Activated CD4-positive, alpha-beta T cell treated with anti-CD3 and anti-CD28 coated beads, Interleukin-2, amount 10 ng/mL, durations not matched to agents 7 days and 5 days (primary cell): ENCODE data around the gene CLIP4. TPM values are rescaled to one million over a fixed set of nuclear protein-coding genes. Genes with fewer than 3 reads are reported as not detected.

Source experiments
- CTCF ChIA-PET: fragments of 350-600 bp; sonication (Branson Sonifier 250); formaldehyde crosslinking; loops from one replicate; lab custom pipeline; 2021; ENCODE audit warnings: antibody characterized with exemption; lab: Charles Lee
- POLR2A ChIA-PET: fragments of 350-600 bp; sonication (Branson Sonifier 250); formaldehyde crosslinking; loops from one replicate; lab custom pipeline; 2021; ENCODE audit warnings: antibody characterized with exemption; lab: Charles Lee
- DNase-seq: peaks from one replicate; pipeline ENCODE4 v3.0.0-alpha.2; 2020
- H3K27ac Mint-ChIP-seq: one replicate; pipeline ENCODE4 v1.8.0; 2021; ENCODE audit warnings: mild to moderate bottlenecking, moderate library complexity, mixed read lengths
- H3K27me3 Mint-ChIP-seq: one replicate; pipeline ENCODE4 v1.8.0; 2021; ENCODE audit warnings: mixed read lengths
- H3K36me3 Mint-ChIP-seq: one replicate; pipeline ENCODE4 v1.8.0; 2021; ENCODE audit warnings: low read depth, mixed read lengths
- H3K4me1 Mint-ChIP-seq: one replicate; pipeline ENCODE4 v1.8.0; 2021; ENCODE audit warnings: mixed read lengths
- H3K4me3 Mint-ChIP-seq: one replicate; pipeline ENCODE4 v1.8.0; 2021; ENCODE audit warnings: mild to moderate bottlenecking, moderate library complexity, mixed read lengths
- H3K9me3 Mint-ChIP-seq: one replicate; pipeline ENCODE4 v1.8.0; 2021; ENCODE audit warnings: mixed read lengths
- total RNA-seq, 2 experiments: library from RNA; stranded (reverse); gene quantifications; one replicate each; pipeline ENCODE4 v1.2.3, GENCODE V29; 2021

The CLIP4 gene
- total RNA-seq, 2 experiments from 2014 or later = 23.4 to 23.8 TPM

GRCh38 chr2:29108225-29108624 lies 7.0 kb upstream of the CLIP4 start:
- Mint-ChIP-seq H3K36me3 (no peaks in the 10 kb centered on the region), H3K27ac (no peak overlapping the region), H3K4me3 (no peak overlapping the region), H3K9me3 (no peaks in the 10 kb centered on the region), H3K4me1 (peaks cover 13% of the 10 kb centered on the region), H3K27me3 (peaks cover 6% of the 10 kb centered on the region)
- POLR2A ChIA-PET = no interaction called here
- CTCF ChIA-PET = interaction anchor here (0.6 kb wide), 1 partner anchor 51 kb away, joined by 3 read pairs; no protein-coding TSS in a partner anchor
- DNase-seq = no peak

DNA sequence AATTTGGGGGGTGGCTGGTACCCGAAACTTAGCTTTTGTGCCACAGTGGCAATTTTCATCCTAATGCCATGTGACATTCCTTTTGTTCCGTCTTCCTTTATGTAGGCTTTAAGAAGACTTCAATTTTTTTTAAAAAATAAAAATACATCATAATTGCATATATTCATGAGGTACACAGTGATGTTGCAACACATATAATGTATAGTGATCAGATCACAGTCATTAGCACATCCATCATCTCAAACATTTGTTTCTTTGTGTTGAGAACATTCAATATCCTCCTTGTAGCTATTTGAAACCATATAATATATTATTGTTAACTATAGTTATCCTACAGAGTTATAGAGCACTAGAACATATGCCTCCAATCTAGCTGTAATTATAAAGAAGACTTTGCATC lies 6.0 kb upstream of the CLIP4 start:
- ChIA-PET POLR2A (no interaction called here), CTCF (no interaction called here)
- Mint-ChIP-seq H3K4me3 (no peak overlapping the region), H3K27ac (no peak overlapping the region), H3K4me1 (peaks cover 16% of the 10 kb centered on the region), H3K36me3 (no peaks in the 10 kb centered on the region), H3K27me3 (peaks cover 7% of the 10 kb centered on the region), H3K9me3 (no peaks in the 10 kb centered on the region)
- no peak for DNase-seq

DNA sequence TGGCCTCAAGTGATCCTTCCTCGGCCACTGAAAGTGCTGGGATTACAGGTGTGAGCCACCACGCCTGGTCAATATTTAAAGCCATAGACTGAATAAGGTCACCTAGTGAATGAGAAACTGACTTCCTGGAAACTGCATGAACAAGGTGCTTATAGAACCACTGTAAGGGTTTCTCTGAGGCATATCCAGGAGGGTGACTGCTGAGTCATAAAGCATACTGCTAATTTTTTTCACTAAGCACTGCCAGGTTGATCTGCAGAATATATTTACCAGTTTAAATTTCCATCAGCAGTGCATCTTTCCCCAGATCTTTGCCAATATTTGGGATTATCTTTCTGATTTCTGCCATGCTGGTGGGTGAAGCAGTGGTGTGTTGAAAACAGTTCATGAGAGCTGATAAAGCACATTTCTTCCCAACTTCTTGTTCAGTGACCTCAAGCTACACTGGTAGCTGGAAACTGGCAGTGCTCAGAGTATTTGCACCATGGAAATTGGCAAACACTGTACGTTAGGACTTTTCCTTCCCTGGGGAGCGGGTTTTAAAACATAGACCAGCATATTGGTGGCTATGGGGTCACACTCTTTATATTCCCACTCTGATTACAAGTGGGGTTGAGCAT lies 4.2 kb upstream of the CLIP4 start:
- POLR2A ChIA-PET = no interaction called here
- Mint-ChIP-seq H3K27me3 (peaks cover 10% of the 10 kb centered on the region), H3K4me3 (no peak overlapping the region), H3K4me1 (peaks cover 23% of the 10 kb centered on the region), H3K36me3 (peaks cover 2% of the 10 kb centered on the region), H3K9me3 (no peaks in the 10 kb centered on the region), H3K27ac (no peak overlapping the region)
- CTCF ChIA-PET = no interaction called here
- DNase-seq = no peak

GRCh38 chr2:29112379-29112778 lies 2.8 kb upstream of the CLIP4 start:
- H3K9me3 Mint-ChIP-seq = no peaks in the 10 kb centered on the region
- no peak for DNase-seq
- no peak overlapping the region for H3K4me3 Mint-ChIP-seq
- peaks cover 35% of the 10 kb centered on the region for H3K4me1 Mint-ChIP-seq
- H3K36me3 Mint-ChIP-seq = peaks cover 6% of the 10 kb centered on the region
- ChIA-PET CTCF (no interaction called here), POLR2A (no interaction called here)
- H3K27me3 Mint-ChIP-seq = peaks cover 10% of the 10 kb centered on the region
- H3K27ac Mint-ChIP-seq = no peak overlapping the region

- no peak overlapping the region for H3K27ac Mint-ChIP-seq
- peaks cover 10% of the 10 kb centered on the region for H3K27me3 Mint-ChIP-seq
- no peak overlapping the region for H3K4me3 Mint-ChIP-seq
- POLR2A ChIA-PET = no interaction called here
- CTCF ChIA-PET = interaction anchor here (1.0 kb wide), 2 partner anchors 9 to 16 kb away, joined by 3 read pairs; no protein-coding TSS in a partner anchor
- peaks cover 8% of the 10 kb centered on the region for H3K36me3 Mint-ChIP-seq
- no peaks in the 10 kb centered on the region for H3K9me3 Mint-ChIP-seq
- peaks cover 43% of the 10 kb centered on the region for H3K4me1 Mint-ChIP-seq
- DNase-seq = no peak
These were observed 2.1 kb upstream of the CLIP4 start for GRCh38 chr2:29113027-29113686.

DNA sequence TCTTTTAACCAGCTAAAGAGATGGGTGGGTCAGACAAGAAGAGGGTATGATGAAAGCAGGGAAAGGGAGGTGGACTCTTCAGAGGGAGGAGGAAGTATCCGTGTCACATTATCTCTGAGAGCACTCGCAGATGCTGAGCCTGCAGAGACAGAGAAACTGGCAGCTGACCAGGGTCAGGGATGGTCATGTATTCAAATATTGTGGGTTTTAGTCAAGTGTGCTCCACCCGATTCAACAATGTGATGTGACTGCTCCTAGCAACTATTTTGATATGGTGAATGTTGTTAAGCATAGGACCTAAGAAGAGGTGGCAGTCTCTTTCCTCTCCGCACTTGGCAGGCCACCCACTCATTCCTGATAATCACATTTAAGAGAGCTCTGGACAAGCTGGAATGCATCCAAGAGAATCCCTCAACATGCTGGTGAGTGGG lies 1.3 kb upstream of the CLIP4 start:
- Mint-ChIP-seq H3K27me3 (peaks cover 10% of the 10 kb centered on the region), H3K4me1 (peaks cover 47% of the 10 kb centered on the region), H3K4me3 (peak overlapping the region; percentile 86), H3K36me3 (peaks cover 8% of the 10 kb centered on the region), H3K27ac (peak overlapping the region; percentile 96), H3K9me3 (no peaks in the 10 kb centered on the region)
- ChIA-PET POLR2A (no interaction called here), CTCF (interaction anchor here (1.0 kb wide), 2 partner anchors 10 to 15 kb away, joined by 3 read pairs; no protein-coding TSS in a partner anchor)
- no peak for DNase-seq

GRCh38 chr2:29114586-29114945 lies 649 bp upstream of the CLIP4 start:
- peaks cover 8% of the 10 kb centered on the region for H3K36me3 Mint-ChIP-seq
- H3K4me1 Mint-ChIP-seq = peaks cover 54% of the 10 kb centered on the region
- H3K9me3 Mint-ChIP-seq = no peaks in the 10 kb centered on the region
- ChIA-PET CTCF (no interaction called here), POLR2A (no interaction called here)
- DNase-seq = no peak
- H3K4me3 Mint-ChIP-seq = peak overlapping the region; percentile 86
- peaks cover 10% of the 10 kb centered on the region for H3K27me3 Mint-ChIP-seq
- H3K27ac Mint-ChIP-seq = peak overlapping the region; percentile 96

DNA sequence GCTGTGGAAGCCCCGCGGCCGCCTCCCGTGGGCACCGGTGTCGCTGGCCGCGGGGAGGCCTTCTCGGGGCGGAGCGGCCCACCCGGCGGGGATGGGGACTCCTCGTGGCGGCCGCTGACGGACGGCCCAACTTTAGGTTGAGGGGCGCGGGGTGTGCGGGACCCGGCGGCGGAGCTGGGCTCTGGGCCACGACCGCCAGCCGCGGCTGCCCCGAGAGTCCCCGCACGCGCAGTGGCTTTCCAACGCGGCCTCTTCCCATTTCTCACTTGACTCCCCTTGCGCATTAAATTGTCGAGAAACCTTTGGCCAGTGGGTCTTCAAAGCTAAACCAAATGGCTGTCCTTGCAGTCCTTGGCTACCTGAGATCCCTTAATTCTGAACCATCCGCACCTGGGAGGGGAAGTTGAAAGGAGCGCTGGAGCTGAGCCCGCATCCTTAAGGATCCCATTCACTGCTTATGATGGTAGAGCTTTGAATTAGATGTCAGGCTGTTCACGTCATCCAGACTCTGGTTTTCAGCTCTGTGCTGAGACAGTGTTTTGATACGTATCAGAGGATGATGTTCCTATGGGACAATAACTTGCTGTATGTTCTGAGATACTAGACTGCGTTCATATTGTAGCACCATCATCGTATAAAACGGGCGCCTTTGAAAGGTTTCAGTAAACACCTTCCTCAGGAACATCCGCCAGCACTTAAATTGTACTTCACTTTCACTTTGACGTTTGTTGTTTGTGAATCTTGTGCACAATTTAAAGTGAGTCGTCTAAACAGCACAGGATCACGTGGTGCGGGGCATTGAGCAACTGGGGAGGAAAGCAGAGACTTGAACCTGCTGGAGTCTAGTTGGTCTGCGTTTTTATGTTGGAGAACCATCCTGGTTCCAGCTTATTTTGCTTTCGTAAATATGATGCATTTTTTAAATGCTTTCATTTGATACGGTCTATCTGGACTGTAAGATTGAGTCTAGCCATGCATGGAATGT lies 874 bp downstream of the CLIP4 start:
- Mint-ChIP-seq H3K27me3 (peaks cover 10% of the 10 kb centered on the region), H3K27ac (peak overlapping the region; percentile 99), H3K4me1 (peaks cover 55% of the 10 kb centered on the region), H3K36me3 (peaks cover 8% of the 10 kb centered on the region), H3K9me3 (no peaks in the 10 kb centered on the region), H3K4me3 (peak overlapping the region; percentile 86)
- peak; percentile 90 for DNase-seq
- ChIA-PET CTCF (interaction anchor here (0.6 to 4.7 kb wide), 5 partner anchors 10 to 60 kb away, joined by 3 to 27 read pairs (median 5); no protein-coding TSS in a partner anchor), POLR2A (interaction anchor here (0.9 kb wide), 2 partner anchors 13 to 14 kb away, joined by 3 to 4 read pairs; no protein-coding TSS in a partner anchor)

- H3K27me3 Mint-ChIP-seq = peaks cover 6% of the 10 kb centered on the region
- ChIA-PET CTCF (interaction anchor here (0.6 to 4.7 kb wide), 7 partner anchors 8 to 407 kb away, joined by 3 to 27 read pairs (median 5); no protein-coding TSS in a partner anchor), POLR2A (interaction anchor here (0.6 kb wide), 1 partner anchor 81 kb away, joined by 3 read pairs; no protein-coding TSS in a partner anchor)
- peak overlapping the region; percentile 99 for H3K27ac Mint-ChIP-seq
- DNase-seq = no peak
- H3K9me3 Mint-ChIP-seq = no peaks in the 10 kb centered on the region
- peaks cover 49% of the 10 kb centered on the region for H3K4me1 Mint-ChIP-seq
- H3K36me3 Mint-ChIP-seq = peaks cover 22% of the 10 kb centered on the region
- H3K4me3 Mint-ChIP-seq = no peak overlapping the region
These were observed 2.6 kb downstream of the CLIP4 start for GRCh38 chr2:29117636-29118303.

DNA sequence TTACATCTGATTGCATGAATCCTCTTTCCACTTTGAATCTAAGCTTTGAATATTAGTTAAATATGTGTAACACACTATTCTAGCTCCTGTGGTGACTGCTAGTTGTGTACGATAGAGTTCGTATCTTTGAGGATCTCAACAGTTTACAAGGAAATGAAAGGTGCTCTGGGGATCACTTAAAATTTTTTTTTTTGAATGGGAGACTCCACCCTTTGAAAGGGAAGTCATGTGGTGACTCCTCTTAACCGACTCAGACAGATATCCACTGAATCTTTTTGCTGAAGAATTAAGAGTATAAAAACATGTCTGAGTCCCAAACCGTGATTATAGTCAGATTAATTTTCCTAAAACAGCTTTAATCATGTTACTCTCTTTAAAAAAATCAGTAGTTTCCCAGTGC lies 4.0 kb downstream of the CLIP4 start:
- Mint-ChIP-seq H3K27ac (peak overlapping the region; percentile 14), H3K36me3 (peaks cover 35% of the 10 kb centered on the region), H3K4me3 (no peak overlapping the region), H3K9me3 (peaks cover 10% of the 10 kb centered on the region), H3K27me3 (peaks cover 3% of the 10 kb centered on the region), H3K4me1 (peaks cover 54% of the 10 kb centered on the region)
- POLR2A ChIA-PET = no interaction called here
- DNase-seq = no peak
- CTCF ChIA-PET = interaction anchor here (1.5 to 4.7 kb wide), 2 partner anchors 10 to 21 kb away, joined by 3 to 27 read pairs; no protein-coding TSS in a partner anchor

DNA sequence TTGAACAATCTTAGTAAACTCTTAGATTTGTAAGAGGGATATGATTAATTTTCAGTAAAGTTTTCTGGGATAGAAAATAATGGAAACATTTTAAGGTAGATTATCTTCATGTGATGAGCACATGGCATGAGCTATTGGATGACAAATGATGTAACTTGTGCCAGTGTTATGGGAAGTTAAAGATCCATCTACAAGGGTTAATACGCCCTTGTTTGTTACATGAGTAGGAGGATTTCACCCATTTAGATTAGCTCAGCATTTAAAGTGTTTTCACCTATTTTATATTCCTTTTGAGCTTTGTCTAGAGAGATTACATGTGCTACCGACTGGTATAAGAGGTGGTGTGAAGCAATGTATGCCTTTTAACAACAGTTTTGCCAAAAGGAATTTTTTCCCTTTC lies 5.6 kb downstream of the CLIP4 start:
- CTCF ChIA-PET = interaction anchor here (4.7 kb wide), 1 partner anchor 9 kb away, joined by 27 read pairs; no protein-coding TSS in a partner anchor
- POLR2A ChIA-PET = no interaction called here
- H3K9me3 Mint-ChIP-seq = peaks cover 15% of the 10 kb centered on the region
- H3K4me1 Mint-ChIP-seq = peaks cover 49% of the 10 kb centered on the region
- H3K4me3 Mint-ChIP-seq = no peak overlapping the region
- no peaks in the 10 kb centered on the region for H3K27me3 Mint-ChIP-seq
- DNase-seq = no peak
- H3K27ac Mint-ChIP-seq = no peak overlapping the region
- peaks cover 50% of the 10 kb centered on the region for H3K36me3 Mint-ChIP-seq
